Muscle of leg (tissue), 11 donors: ENCODE measurements around the gene SMAD1. TPM values are rescaled to one million over a fixed set of nuclear protein-coding genes. Genes with fewer than 3 reads are reported as not detected.

Experiments used
- DNase-seq: peaks from one replicate; pipeline ENCODE4 v3.0.0; 2013
- H3K27ac ChIP-seq: one replicate; pipeline ENCODE4 v1.5.1; 2013; ENCODE audit warnings: mild to moderate bottlenecking, low read length, control low read depth
- H3K27me3 ChIP-seq: one replicate; pipeline ENCODE4 v1.6.1; 2013; ENCODE audit warnings: low read length; ENCODE audit not compliant: control insufficient read depth, insufficient read depth
- H3K36me3 ChIP-seq: one replicate; pipeline ENCODE4 v1.6.1; 2013; ENCODE audit warnings: low read length; ENCODE audit not compliant: control insufficient read depth, insufficient read depth
- H3K4me1 ChIP-seq: one replicate; pipeline ENCODE4 v1.6.1; 2013; ENCODE audit warnings: low read length; ENCODE audit not compliant: control insufficient read depth, insufficient read depth
- H3K4me3 ChIP-seq: one replicate; pipeline ENCODE4 v1.5.1; 2013; ENCODE audit warnings: low read length, control low read depth
- H3K9me3 ChIP-seq: replicated peaks from 2 replicates; pipeline ENCODE4 v1.6.1; 2013; ENCODE audit warnings: low read depth, low read length; ENCODE audit not compliant: control insufficient read depth
- WGBS: methylation state at CpG from one replicate; pipeline ENCODE4 v1.1.5; 2013; ENCODE audit warnings: missing lambda C conversion rate; ENCODE audit not compliant: insufficient coverage; 5-methylcytosine and 5-hydroxymethylcytosine counted together
- polyA plus RNA-seq, 8 donors: library from polyadenylated mRNA; unstranded; fragments of 120-200 nt; gene quantifications; one replicate each; pipeline versions ENCODE4 v1.2.1 to v1.2.3, GENCODE V29; 2013; ENCODE audit warnings: inconsistent platforms in 1 of 8, low replicate concordance in 1 of 8; ENCODE audit not compliant: insufficient read length in 8 of 8, insufficient read depth in 1 of 8
- total RNA-seq: library from RNA; stranded (reverse); fragments of 120-200 nt; gene quantifications from one replicate; pipeline ENCODE4 v1.2.4, GENCODE V29; 2013

Gene SMAD1
- total and polyA plus RNA-seq, 9 donors, result 49.2 to 74.9 (median 62.8) TPM

DNA sequence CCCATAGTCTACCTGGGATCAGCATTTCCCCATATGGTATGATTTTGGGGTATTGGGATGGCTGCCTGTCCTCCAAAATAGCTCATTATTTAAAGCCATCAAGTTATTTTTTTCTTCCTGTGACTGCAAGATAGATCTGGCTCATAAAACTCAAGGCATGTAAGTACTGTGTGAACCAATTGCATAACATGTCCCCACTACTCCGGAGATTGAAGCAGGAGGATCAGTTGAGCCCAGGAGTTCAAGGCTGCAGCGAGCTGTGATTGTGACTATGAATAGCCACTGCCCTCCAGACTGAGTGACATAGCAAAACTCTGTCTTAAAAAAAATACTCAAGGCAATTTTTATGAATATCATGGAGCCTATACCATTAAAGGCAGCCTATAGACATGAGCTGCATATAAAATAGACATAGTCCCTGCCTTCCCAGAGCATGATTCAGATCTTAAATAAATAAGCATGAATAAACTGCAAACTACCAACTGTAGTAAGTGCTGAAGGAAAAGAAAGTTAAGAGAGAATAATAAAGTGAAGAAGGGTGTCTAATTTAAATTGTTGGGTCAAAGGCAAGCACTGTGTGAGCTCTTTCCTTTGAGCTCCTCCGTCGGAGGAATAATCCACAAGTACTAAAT, 120.6 kb downstream of the SMAD1 start:
- no peak overlapping the region for H3K27ac ChIP-seq
- no peak overlapping the region for H3K4me3 ChIP-seq
- no peaks in the 10 kb centered on the region for H3K4me1 ChIP-seq
- WGBS, result no CpG with 5 or more reads among the region's 4 CpGs
- DNase-seq, result no peak
- H3K36me3 ChIP-seq, result no peaks in the 10 kb centered on the region
- H3K27me3 ChIP-seq, result no peaks in the 10 kb centered on the region
- peaks cover 6% of the 10 kb centered on the region for H3K9me3 ChIP-seq

DNA sequence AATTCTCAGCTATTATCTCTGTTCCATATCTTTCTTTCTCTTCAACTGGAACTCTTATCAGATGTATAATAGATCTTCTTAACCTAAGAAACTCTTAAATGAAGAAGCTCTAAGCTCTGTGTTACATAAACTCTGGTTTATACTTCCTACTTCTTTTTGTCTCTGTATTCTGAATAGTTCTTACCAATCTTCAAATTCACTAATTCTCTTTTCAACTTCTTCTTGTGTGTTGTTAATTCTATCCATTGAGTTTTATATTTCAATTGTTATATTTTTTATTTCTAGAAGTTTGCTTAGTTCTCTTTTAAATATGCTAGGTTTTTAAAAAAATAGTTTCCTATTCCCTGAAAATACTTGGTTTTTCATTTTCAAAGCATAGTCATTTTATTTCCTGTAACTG, 124.3 kb downstream of the SMAD1 start:
- Histone ChIP-seq H3K4me3 (no peak overlapping the region), H3K9me3 (peaks cover 6% of the 10 kb centered on the region), H3K27ac (no peak overlapping the region), H3K27me3 (no peaks in the 10 kb centered on the region), H3K4me1 (no peaks in the 10 kb centered on the region), H3K36me3 (no peaks in the 10 kb centered on the region)
- no peak for DNase-seq

Other genes with a start within 250 kb of the SMAD1 start
- gene MMAA, start 137.5 kb downstream of the SMAD1 start, total RNA-seq, result 6.6 TPM
- 1 to 10 TPM; 4.4 to 7.8 (median 6.2) TPM for gene MMAA, start 137.5 kb downstream of the SMAD1 start, polyA plus RNA-seq
- gene C4orf51, start 198.3 kb downstream of the SMAD1 start, total RNA-seq, result not detected
- not detected for gene C4orf51, start 198.3 kb downstream of the SMAD1 start, polyA plus RNA-seq